Chondrocyte (in vitro differentiated cells): ENCODE measurements around the gene LRRC72. TPM values are rescaled to one million over a fixed set of nuclear protein-coding genes. Genes with fewer than 3 reads are reported as not detected.

Experiments used
- DNase-seq: peaks from one replicate; pipeline ENCODE4 v3.0.0; 2021; ENCODE audit warnings: mixed read lengths, low spot score
- H3K27ac Mint-ChIP-seq: one replicate; pipeline ENCODE4 v1.8.0; 2021; ENCODE audit warnings: mild to moderate bottlenecking, moderate library complexity, mixed read lengths; ENCODE audit not compliant: unreplicated experiment
- H3K27me3 Mint-ChIP-seq: 2 replicates; pipeline ENCODE4 v1.8.0; 2021; ENCODE audit warnings: low read depth, mixed read lengths
- H3K36me3 Mint-ChIP-seq: 2 replicates; pipeline ENCODE4 v1.8.0; 2021; ENCODE audit warnings: low read depth, mixed read lengths
- H3K4me1 Mint-ChIP-seq: 2 replicates; pipeline ENCODE4 v1.8.0; 2021; ENCODE audit warnings: low read depth, mild to moderate bottlenecking, mixed read lengths
- H3K4me3 Mint-ChIP-seq: one replicate; pipeline ENCODE4 v1.8.0; 2021; ENCODE audit warnings: mild to moderate bottlenecking, moderate library complexity, mixed read lengths; ENCODE audit not compliant: unreplicated experiment
- H3K9me3 Mint-ChIP-seq: 2 replicates; pipeline ENCODE4 v1.8.0; 2021; ENCODE audit warnings: low read depth, mixed read lengths
- total RNA-seq: library from RNA; stranded (reverse); gene quantifications from 3 replicates; pipeline ENCODE4 v1.2.1, GENCODE V29; 2021
- TF ChIP-seq, protein P1 (sequence below): fragments of 200-600 bp; sonication (generic); IDR thresholded peaks from 2 replicates; pipeline ENCODE4 v1.5.0; 2021; ENCODE audit warnings: antibody characterized with exemption, mild to moderate bottlenecking, moderate library complexity

The LRRC72 gene
- total RNA-seq, 1 donor from 2014 or later: not detected

GRCh38 chr7:16556359-16556758 lies 29.7 kb downstream of the LRRC72 start:
- no peaks in the 10 kb centered on the region for H3K27me3 Mint-ChIP-seq
- no peak overlapping the region for H3K27ac Mint-ChIP-seq
- peaks cover 4% of the 10 kb centered on the region for H3K4me1 Mint-ChIP-seq
- H3K36me3 Mint-ChIP-seq: no peaks in the 10 kb centered on the region
- TF ChIP-seq, protein P1, sequence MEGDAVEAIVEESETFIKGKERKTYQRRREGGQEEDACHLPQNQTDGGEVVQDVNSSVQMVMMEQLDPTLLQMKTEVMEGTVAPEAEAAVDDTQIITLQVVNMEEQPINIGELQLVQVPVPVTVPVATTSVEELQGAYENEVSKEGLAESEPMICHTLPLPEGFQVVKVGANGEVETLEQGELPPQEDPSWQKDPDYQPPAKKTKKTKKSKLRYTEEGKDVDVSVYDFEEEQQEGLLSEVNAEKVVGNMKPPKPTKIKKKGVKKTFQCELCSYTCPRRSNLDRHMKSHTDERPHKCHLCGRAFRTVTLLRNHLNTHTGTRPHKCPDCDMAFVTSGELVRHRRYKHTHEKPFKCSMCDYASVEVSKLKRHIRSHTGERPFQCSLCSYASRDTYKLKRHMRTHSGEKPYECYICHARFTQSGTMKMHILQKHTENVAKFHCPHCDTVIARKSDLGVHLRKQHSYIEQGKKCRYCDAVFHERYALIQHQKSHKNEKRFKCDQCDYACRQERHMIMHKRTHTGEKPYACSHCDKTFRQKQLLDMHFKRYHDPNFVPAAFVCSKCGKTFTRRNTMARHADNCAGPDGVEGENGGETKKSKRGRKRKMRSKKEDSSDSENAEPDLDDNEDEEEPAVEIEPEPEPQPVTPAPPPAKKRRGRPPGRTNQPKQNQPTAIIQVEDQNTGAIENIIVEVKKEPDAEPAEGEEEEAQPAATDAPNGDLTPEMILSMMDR: no peak
- no peaks in the 10 kb centered on the region for H3K9me3 Mint-ChIP-seq
- no peak for DNase-seq
- no peak overlapping the region for H3K4me3 Mint-ChIP-seq

GRCh38 chr7:16558761-16559302 lies 32.2 kb downstream of the LRRC72 start:
- DNase-seq: no peak
- Mint-ChIP-seq H3K4me3 (no peak overlapping the region), H3K36me3 (no peaks in the 10 kb centered on the region), H3K9me3 (no peaks in the 10 kb centered on the region), H3K4me1 (peaks cover 13% of the 10 kb centered on the region), H3K27ac (no peak overlapping the region), H3K27me3 (no peaks in the 10 kb centered on the region)
- TF ChIP-seq, protein P1: no peak

- TF ChIP-seq, protein P1: no peak
- H3K4me3 Mint-ChIP-seq: no peak overlapping the region
- H3K27me3 Mint-ChIP-seq: no peaks in the 10 kb centered on the region
- no peak for DNase-seq
- H3K9me3 Mint-ChIP-seq: no peaks in the 10 kb centered on the region
- peaks cover 21% of the 10 kb centered on the region for H3K4me1 Mint-ChIP-seq
- no peaks in the 10 kb centered on the region for H3K36me3 Mint-ChIP-seq
- H3K27ac Mint-ChIP-seq: no peak overlapping the region
These were observed 33.0 kb downstream of the LRRC72 start for GRCh38 chr7:16559497-16560179.

DNA sequence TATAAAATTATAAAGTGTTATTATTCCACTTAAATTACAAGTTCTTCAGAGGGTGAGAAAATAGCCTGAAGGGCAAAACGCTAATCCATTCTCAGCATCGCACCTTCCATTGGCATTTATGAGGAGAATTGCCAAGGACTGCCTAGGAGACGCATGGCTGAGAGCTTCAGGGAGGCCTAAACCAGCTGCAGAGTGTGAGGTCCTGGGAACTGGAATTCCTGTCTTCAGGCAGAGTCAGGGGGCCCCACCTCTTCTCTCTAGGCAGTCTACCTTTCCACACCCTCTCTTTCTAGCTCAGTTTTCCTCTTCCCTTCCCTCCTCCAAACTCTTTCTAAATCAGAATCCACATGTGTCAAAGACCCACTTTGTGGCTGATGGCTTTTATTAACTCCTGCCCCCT lies 35.3 kb downstream of the LRRC72 start:
- DNase-seq: no peak
- no peak overlapping the region for H3K27ac Mint-ChIP-seq
- no peak overlapping the region for H3K4me3 Mint-ChIP-seq
- no peaks in the 10 kb centered on the region for H3K9me3 Mint-ChIP-seq
- peaks cover 25% of the 10 kb centered on the region for H3K4me1 Mint-ChIP-seq
- TF ChIP-seq, protein P1: no peak
- no peaks in the 10 kb centered on the region for H3K36me3 Mint-ChIP-seq
- no peaks in the 10 kb centered on the region for H3K27me3 Mint-ChIP-seq

GRCh38 chr7:16562456-16563220 lies 36.0 kb downstream of the LRRC72 start:
- no peaks in the 10 kb centered on the region for H3K36me3 Mint-ChIP-seq
- no peak overlapping the region for H3K4me3 Mint-ChIP-seq
- peaks cover 25% of the 10 kb centered on the region for H3K4me1 Mint-ChIP-seq
- TF ChIP-seq, protein P1: no peak
- no peaks in the 10 kb centered on the region for H3K9me3 Mint-ChIP-seq
- DNase-seq: no peak
- H3K27ac Mint-ChIP-seq: no peak overlapping the region
- no peaks in the 10 kb centered on the region for H3K27me3 Mint-ChIP-seq
